GM12891 (cell line): ENCODE results near the gene CLEC11A. TPM values are rescaled to one million over a fixed set of nuclear protein-coding genes. Genes with fewer than 3 reads are reported as not detected.

ENCODE experiments used
- DNase-seq: peaks from one replicate; pipeline ENCODE4 v3.0.0; 2011; ENCODE audit warnings: low spot score; ENCODE audit not compliant: insufficient read length
- FAIRE-seq: peaks from 2 replicates; lab custom pipeline; 2011; peaks lifted over from hg19 to GRCh38; lab: Jason Lieb, UNC
- PAX5 ChIP-seq: IDR thresholded peaks from 2 replicates; pipeline ENCODE4 v1.6.1; 2011; ENCODE audit warnings: low read length, moderate library complexity, mild to moderate bottlenecking; ENCODE audit not compliant: insufficient read depth, severe bottlenecking
- POLR2A ChIP-seq: IDR thresholded peaks from 2 replicates; pipeline ENCODE4 v1.6.1; 2011; ENCODE audit warnings: low read depth, low read length, control low read depth
- POLR2AphosphoS5 ChIP-seq: IDR thresholded peaks from 2 replicates; pipeline ENCODE4 v1.6.1; 2011; ENCODE audit warnings: low read depth, low read length, control low read depth
- POU2F2 ChIP-seq: IDR thresholded peaks from 2 replicates; pipeline ENCODE4 v1.6.1; 2011; ENCODE audit warnings: low read depth, mild to moderate bottlenecking, control low read depth, low read length, moderate library complexity
- SPI1 ChIP-seq: IDR thresholded peaks from 2 replicates; pipeline ENCODE4 v1.6.1; 2011; ENCODE audit warnings: low read depth, low read length, control low read depth
- TAF1 ChIP-seq: IDR thresholded peaks from 2 replicates; pipeline ENCODE4 v1.6.1; 2011; ENCODE audit warnings: low read depth, low read length, control low read depth
- polyA plus RNA-seq: library from polyadenylated mRNA; unstranded; fragments of >200 nt; gene quantifications from one replicate; pipeline ENCODE4 v1.2.1, GENCODE V29; 2012; ENCODE audit warnings: low read depth, missing spikeins, inconsistent platforms; ENCODE audit not compliant: missing spikeins

The CLEC11A gene, protein sequence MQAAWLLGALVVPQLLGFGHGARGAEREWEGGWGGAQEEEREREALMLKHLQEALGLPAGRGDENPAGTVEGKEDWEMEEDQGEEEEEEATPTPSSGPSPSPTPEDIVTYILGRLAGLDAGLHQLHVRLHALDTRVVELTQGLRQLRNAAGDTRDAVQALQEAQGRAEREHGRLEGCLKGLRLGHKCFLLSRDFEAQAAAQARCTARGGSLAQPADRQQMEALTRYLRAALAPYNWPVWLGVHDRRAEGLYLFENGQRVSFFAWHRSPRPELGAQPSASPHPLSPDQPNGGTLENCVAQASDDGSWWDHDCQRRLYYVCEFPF
- polyA plus RNA-seq = 0.22 TPM

- no peak for FAIRE-seq
- DNase-seq = no peak
- TF ChIP-seq PAX5 (no peak), SPI1 (no peak), POLR2A (no peak), TAF1 (no peak), POLR2AphosphoS5 (no peak), POU2F2 (no peak)
Observed at GRCh38 chr19:50723069-50723468, at the start of gene CLEC11A. TSS of gene CLEC11A (plus strand) at chr19:50723364. CDS start at chr19:50723526, 162 bp downstream.

DNA sequence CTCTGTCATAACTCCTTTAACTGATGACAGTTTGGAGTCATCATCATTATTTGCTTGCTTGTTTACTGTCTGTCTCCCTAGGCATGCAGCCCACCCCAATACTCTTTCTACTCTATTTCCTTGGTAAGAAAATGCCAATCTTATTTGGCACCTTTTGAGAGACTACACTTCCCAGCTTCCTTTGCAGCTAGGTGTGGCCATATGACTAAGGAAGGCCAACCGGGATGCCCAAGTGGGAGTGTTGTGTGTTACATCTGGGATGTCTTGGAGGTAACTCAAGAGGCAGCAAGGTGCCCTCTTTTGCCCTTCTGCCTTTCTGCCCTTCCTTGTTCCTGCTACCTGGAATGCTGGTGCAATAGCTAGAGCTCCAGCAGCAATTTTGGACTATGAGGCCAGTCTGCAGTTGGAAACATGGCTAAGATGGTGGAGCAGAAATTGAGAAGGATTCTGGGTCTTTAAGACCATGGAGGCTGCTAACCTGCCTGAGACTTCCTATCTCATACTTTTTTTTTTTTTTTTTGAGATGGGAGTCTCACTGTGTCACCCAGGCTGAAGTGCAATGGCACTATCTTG, 46.5 kb upstream of the CLEC11A start:
- TF ChIP-seq POLR2AphosphoS5 = no peak
- TF ChIP-seq POLR2A = no peak
- TF ChIP-seq PAX5 = no peak
- TF ChIP-seq SPI1 = no peak
- no peak for DNase-seq
- no peak for FAIRE-seq

DNA sequence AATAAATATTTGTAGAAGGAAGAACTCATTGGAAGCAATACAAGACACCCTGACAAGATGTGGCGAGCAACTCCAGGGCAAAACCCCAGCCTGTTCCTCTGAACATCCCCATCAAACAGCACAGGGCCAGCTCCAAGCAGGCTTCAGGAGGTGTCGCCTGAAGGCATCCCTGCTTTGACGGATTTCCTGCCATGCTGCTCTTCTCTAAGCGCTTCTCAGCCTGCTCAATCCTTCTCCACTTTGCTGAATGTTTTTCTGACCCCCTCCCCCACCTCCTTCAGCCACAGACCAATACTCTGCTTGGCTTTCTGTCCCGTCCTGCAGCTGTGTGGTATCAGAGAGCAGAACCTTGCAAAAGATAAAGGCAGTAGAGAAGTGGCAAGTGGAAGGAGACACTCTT, 45.5 kb upstream of the CLEC11A start:
- FAIRE-seq (no peak), DNase-seq (no peak)
- TF ChIP-seq POLR2A (no peak), PAX5 (no peak), TAF1 (no peak)

DNA sequence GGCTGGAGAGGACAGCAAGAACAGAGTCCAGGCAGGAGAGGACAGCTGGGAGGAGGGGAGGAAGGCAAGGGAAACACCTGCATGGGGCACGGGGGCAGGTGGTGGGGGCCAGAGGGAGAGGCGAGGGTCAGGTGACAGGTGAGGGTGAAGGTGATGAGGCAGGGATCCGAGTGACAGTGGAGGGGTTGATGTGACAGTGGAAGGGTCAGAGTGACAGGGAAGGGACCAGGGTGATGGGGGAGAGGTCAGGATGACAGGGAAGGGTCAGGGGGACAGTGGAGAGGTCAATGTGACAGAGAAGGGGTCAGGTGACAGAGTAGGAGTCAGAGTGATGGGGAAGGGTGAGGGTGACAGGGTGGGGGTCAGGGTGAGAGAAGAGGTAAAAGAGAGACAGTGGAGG, 44.8 kb upstream of the CLEC11A start:
- FAIRE-seq (no peak), DNase-seq (no peak)
- no peak for TF ChIP-seq POLR2A
- no peak for TF ChIP-seq PAX5
- no peak for TF ChIP-seq TAF1
- no peak for TF ChIP-seq SPI1
- no peak for TF ChIP-seq POLR2AphosphoS5
- TF ChIP-seq POU2F2 = no peak

DNA sequence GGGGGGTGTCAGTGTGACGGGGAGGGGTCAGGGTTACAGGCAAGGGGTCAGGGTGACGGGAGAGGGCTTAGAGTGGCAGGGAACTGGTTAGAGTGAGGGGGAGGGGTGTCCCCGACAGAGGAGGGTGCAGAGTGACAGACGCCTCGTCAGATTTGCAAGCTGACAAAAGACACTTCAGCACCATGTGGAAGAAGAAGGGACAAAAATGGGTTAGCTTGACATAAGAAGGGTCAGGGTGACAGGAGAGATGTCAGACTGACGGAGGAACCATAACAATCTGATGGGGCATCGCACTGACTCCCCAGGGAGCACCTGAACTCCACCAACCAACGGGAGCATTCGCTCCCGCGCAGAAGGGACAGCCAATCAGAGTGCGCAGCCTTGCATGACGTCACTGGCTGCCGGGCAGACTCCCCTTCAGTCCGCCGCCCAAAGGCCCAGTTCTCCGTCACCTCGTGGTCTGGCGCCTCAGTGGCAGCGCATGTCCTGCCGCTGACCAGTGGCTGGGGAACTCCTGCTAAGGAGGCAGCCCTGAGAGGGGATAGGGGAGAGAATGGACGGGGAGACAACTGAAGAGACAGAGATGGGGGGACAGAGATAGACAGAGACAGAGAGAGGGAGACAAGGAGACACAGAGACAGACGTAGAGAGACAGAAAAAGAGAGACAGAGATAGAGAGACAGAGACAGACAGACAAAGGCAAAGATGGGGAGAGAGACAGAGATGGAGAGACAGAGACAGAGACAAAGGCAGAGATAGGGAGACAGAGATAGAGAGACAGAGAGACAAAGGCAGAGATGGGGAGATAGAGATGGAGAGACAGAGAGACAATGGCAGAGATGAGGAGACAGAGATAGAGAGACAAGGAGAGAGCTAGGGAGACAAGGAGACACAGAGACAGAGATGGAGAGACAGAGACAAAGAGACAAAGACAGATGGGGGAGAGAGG, 43.7 kb upstream of the CLEC11A start:
- FAIRE-seq (peak; percentile 97), DNase-seq (peak; percentile 93)
- no peak for TF ChIP-seq POLR2AphosphoS5
- TF ChIP-seq TAF1 = no peak
- no peak for TF ChIP-seq SPI1
- TF ChIP-seq POLR2A = no peak
- no peak for TF ChIP-seq POU2F2
- TF ChIP-seq PAX5 = no peak

- DNase-seq (no peak), FAIRE-seq (no peak)
- TF ChIP-seq SPI1 (no peak), POLR2AphosphoS5 (no peak), POU2F2 (no peak), POLR2A (no peak), TAF1 (no peak), PAX5 (no peak)
Observed at GRCh38 chr19:50686310-50687032, 36.7 kb upstream of the CLEC11A start.

DNA sequence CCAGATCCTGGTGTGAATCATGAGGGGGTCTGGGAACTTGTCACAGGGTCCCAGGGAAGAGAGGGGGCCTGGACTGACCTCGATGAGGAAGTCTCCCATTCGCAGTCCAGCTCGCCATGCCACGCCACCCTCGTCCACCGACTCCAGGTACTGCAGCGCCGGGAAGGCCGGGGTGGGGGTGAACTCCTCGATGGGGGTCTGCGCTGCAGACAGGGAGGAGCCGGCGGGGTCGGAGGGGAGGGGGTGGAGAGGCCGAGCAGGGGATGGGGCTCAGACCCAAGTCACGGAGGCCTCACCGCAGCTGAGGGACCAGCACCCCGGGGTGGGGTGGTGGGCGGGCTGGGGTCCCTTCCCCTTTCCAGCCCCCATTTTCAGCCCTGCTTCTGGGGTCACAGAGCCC, 34.4 kb upstream of the CLEC11A start:
- no peak for FAIRE-seq
- TF ChIP-seq TAF1 = no peak
- no peak for DNase-seq

DNA sequence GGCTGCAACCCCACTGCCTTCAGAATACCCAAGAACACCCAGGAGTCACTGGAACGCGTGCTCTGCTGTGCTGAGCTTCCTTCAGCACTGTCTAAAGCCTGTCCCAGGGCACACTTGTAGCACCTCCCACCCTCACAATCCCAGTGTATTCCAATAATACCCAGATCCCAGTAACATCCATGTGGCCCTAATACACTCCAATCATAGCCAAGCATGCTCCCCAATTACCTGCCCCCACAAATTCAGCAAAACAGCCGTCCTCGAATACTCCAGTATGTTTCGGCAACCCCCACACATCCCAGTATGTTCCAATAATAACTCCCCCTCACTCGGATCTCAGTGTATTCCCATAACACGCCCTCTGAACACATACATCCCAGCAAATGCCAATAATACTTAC, 32.7 kb upstream of the CLEC11A start:
- DNase-seq (no peak), FAIRE-seq (no peak)
- TF ChIP-seq SPI1 = no peak
- no peak for TF ChIP-seq POLR2AphosphoS5
- no peak for TF ChIP-seq POU2F2
- no peak for TF ChIP-seq POLR2A
- TF ChIP-seq TAF1 = no peak
- no peak for TF ChIP-seq PAX5
